ENCODE data around the gene ZNF844.

The ZNF844 gene

DNA sequence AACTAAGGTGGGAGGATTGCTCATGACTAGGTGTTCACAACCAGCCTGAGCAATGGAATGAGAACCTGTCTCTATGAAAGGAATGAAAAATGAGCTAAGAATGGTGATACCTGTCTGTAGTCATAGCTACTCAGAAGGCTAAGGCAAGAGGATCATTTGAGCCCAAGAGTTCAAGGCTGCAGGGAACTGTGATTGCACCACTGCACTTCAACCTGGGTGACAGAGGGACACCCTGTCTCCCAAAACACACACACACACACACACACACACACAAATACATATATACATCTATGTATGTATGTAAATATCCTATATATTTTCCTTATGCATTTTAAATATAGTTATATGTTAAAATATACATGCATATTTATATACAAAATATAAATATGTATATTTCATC, 21.6 kb upstream of the ZNF844 start:
- TF ChIP-seq, protein P1, sequence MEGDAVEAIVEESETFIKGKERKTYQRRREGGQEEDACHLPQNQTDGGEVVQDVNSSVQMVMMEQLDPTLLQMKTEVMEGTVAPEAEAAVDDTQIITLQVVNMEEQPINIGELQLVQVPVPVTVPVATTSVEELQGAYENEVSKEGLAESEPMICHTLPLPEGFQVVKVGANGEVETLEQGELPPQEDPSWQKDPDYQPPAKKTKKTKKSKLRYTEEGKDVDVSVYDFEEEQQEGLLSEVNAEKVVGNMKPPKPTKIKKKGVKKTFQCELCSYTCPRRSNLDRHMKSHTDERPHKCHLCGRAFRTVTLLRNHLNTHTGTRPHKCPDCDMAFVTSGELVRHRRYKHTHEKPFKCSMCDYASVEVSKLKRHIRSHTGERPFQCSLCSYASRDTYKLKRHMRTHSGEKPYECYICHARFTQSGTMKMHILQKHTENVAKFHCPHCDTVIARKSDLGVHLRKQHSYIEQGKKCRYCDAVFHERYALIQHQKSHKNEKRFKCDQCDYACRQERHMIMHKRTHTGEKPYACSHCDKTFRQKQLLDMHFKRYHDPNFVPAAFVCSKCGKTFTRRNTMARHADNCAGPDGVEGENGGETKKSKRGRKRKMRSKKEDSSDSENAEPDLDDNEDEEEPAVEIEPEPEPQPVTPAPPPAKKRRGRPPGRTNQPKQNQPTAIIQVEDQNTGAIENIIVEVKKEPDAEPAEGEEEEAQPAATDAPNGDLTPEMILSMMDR (IDR thresholded peaks at IDR 0.05) = no peak
- no peak for DNase-seq (ENCODE audit: low spot score)
- H3K27ac ChIP-seq = no peak overlapping the region

DNA sequence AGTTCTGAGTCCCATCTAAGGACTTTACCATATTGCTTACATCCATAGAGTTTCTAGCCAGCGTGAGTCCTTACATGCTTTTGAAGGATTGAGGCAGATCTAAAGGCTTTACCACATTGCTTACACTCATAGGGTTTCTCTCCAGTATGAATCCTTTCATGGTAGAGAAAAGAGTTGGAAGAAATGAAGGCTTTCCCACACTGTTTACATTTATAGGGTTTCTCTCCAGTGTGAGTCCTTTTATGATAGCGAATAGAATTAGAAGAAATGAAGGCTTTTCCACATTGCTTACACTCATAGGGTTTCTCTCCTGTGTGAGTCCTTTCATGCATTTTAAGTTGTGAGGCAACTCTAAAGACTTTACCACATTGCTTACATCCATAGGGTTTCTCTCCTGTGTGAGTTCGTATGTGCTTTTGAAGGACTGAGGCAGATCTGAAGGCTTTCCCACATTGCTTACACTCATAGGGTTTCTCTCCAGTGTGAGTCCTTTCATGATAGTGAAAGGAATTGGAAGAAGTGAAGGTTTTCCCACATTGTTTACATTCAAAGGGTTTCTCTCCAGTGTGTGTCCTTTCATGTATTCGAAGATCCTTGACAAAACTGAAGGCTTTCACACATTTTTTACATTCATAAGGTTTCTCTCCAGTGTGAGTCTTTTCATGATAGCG, 20.6 kb upstream of the ZNF844 start:
- no peak overlapping the region for H3K27ac ChIP-seq
- TF ChIP-seq, protein P1 (IDR thresholded peaks at IDR 0.05) = no peak
- no peak overlapping the region for H3K4me3 ChIP-seq
- no peak for DNase-seq (ENCODE audit: low spot score)

More for the DNA sequence above, 21.6 kb upstream of the ZNF844 start:
- no peak overlapping the region for H3K4me3 ChIP-seq

DNA sequence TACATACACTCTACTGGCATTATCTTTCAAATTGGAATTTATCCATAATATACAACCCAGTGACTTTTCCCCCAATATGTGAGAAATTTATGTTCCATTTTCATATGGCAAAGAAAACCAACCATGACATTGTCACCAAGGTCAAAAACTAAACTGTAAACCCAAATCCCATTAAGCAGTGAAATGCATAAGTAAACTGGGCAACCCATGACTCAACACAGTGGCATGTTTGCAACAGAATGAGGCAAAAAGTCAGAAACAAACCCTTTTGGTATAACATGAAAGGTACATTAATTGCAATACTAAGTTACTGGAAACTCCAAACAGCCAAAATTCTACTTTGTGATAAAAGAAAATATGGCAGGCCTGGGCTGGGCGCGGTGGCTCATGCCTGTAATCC, 16.7 kb upstream of the ZNF844 start:
- Histone ChIP-seq H3K27ac (no peak overlapping the region), H3K4me3 (no peak overlapping the region)
- DNase-seq (ENCODE audit: low spot score) = no peak
- TF ChIP-seq, protein P1 (IDR thresholded peaks at IDR 0.05) = no peak

DNA sequence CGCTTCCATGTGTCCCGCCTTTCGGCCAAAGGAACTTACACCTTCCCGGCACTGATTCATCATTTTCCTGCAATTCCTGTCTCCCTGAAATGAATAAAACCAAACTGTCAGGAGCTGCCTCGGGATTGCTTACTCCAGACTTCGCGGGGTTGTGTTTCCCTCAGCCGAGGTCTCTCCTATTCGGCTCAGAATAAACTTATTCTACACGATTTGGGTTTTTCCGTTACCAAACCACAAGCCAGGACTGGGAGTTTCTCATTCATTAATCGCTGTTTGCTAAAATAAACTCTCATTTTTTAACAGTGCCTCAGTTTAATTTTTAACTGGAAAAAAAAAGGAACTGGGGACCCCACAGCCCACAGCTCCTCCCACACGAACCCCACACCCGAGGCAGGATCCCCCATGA, 12.4 kb upstream of the ZNF844 start:
- Histone ChIP-seq H3K27ac (peak overlapping the region in 1 of 2 donors; percentile 84), H3K4me3 (peak overlapping the region; percentile 92)
- no peak for DNase-seq (ENCODE audit: low spot score)
- TF ChIP-seq, protein P1 (IDR thresholded peaks at IDR 0.05) = no peak

DNA sequence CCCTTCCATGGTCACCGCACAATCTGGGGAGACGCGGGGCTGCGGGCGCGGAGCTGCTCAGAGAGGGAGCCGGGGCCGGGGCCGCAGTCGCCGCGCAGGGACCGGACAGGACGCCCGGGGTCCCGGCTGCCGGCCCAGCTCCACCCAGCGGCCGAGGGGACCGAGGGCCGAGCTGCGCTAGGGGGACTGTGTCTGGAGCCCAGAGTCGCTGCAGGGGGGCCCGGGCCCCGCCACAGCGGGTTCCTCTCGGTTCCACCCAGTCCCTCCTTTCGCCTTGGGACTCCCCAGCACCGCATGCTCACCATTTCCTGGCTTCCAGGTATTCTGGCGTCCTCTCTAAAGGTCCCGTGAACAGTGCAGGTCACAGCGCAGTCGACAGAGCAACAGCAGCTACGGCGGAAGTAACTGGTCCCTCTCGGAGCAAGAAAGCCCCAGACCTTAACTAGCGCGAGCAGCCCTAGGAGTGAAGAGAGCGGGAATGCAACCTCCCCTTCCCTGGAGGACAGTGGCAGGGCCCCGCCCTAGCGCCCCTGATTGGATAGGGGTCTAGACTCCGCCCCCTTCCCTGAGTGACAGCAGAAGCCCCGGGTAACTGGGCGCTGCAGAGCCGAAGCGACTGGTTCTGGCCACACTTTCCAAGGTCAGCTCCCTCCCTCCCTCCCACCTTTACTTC, 11.9 kb upstream of the ZNF844 start, which contains the start of gene ZNF878:
ZNF878 (minus strand) TSS at position 465 of the 673 bp plus-strand sequence; CDS start at position 305, 160 bp downstream.
- TF ChIP-seq, protein P1 (IDR thresholded peaks at IDR 0.05) = no peak

DNA sequence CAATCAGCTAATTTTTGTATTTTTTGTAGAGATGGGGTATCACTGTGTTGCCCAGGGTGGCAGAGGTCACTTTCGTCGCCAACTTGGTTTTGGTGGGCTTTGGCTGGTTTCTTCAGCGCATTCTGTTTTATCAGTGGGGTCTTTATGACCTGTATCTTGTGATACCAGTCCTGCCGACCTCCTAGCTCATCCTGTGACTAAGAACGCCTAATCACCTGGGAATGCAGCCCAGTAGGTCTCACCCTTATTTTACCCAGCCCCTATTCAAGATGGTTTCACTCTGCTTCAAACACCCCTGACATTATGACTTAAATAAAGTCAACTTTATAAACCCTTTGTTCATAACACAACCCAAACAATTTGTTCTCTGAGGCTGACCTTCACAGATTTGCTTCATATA, 8.7 kb upstream of the ZNF844 start:
- no peak for DNase-seq (ENCODE audit: low spot score)
- H3K4me3 ChIP-seq = no peak overlapping the region
- TF ChIP-seq, protein P1 (IDR thresholded peaks at IDR 0.05) = no peak
- no peak overlapping the region for H3K27ac ChIP-seq

More for the DNA sequence above, 11.9 kb upstream of the ZNF844 start, which contains the start of gene ZNF878:
- H3K4me3 ChIP-seq = peak within 1 kb of the TSS; percentile 92
- peak; percentile 89 for DNase-seq (ENCODE audit: low spot score)
- H3K27ac ChIP-seq = peak within 1 kb of the TSS; percentile 50 to 84

Data from coronary artery (tissue), 2 donors.